ENCODE data around the gene HEXD. TPM values are rescaled to one million over a fixed set of nuclear protein-coding genes. Genes with fewer than 3 reads are reported as not detected.
"Not testable (repeated sequence)": the region's sequence is repeated elsewhere in the genome, so short reads cannot be mapped to it uniquely, and the experiment has no call there.

The HEXD gene
- total RNA-seq, 1 donor from 2014 or later: 9.7 TPM

- DNase-seq (ENCODE audit: low read depth): no peak
- Histone ChIP-seq H3K4me3 (ENCODE audit: low read depth, low read length) (peak overlapping the region; percentile 73), H3K27me3 (ENCODE audit: control insufficient read depth, insufficient read depth, low read length) (no peaks in the 10 kb centered on the region), H3K36me3 (ENCODE audit: control insufficient read depth, insufficient read depth, low read length) (no peaks in the 10 kb centered on the region)
- FAIRE-seq: no peak
- no peak for TF ChIP-seq CTCF (IDR thresholded peaks at IDR 0.05; ENCODE audit: insufficient read depth, low read length, severe bottlenecking)
These were observed 39.2 kb downstream of the HEXD start for GRCh38 chr17:82457073-82457928.

DNA sequence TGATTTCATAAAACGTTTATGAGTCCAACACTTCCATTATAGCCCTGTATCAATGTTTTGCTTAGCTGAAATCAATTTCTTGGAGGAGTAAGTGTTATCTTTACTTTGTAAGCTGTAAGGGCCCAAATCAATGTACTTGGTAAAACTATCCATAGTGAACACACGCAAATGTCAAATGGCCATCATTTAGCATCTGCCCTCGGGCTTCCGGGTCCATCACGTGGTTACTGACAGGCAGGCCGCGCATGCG lies 39.7 kb downstream of the HEXD start:
- Histone ChIP-seq H3K36me3 (ENCODE audit: control insufficient read depth, insufficient read depth, low read length) (peaks cover 2% of the 10 kb centered on the region), H3K4me3 (ENCODE audit: low read depth, low read length) (peak overlapping the region; percentile 73), H3K27me3 (ENCODE audit: control insufficient read depth, insufficient read depth, low read length) (no peaks in the 10 kb centered on the region)
- TF ChIP-seq CTCF (IDR thresholded peaks at IDR 0.05; ENCODE audit: insufficient read depth, low read length, severe bottlenecking): no peak
- no peak for FAIRE-seq
- DNase-seq (ENCODE audit: low read depth): no peak

- Histone ChIP-seq H3K36me3 (ENCODE audit: control insufficient read depth, insufficient read depth, low read length) (peaks cover 6% of the 10 kb centered on the region), H3K4me3 (ENCODE audit: low read depth, low read length) (peak within 1 kb of the TSS; percentile 73), H3K27me3 (ENCODE audit: control insufficient read depth, insufficient read depth, low read length) (no peaks in the 10 kb centered on the region)
- no peak for TF ChIP-seq CTCF (IDR thresholded peaks at IDR 0.05; ENCODE audit: insufficient read depth, low read length, severe bottlenecking)
- FAIRE-seq: no peak
- peak; percentile 92 for DNase-seq (ENCODE audit: low read depth)
These were observed 40.2 kb downstream of the HEXD start, which contains the start of gene NARF for GRCh38 chr17:82458179-82458884. TSS of gene NARF (plus strand) at chr17:82458741. CDS start at chr17:82458804, 63 bp downstream.

DNA sequence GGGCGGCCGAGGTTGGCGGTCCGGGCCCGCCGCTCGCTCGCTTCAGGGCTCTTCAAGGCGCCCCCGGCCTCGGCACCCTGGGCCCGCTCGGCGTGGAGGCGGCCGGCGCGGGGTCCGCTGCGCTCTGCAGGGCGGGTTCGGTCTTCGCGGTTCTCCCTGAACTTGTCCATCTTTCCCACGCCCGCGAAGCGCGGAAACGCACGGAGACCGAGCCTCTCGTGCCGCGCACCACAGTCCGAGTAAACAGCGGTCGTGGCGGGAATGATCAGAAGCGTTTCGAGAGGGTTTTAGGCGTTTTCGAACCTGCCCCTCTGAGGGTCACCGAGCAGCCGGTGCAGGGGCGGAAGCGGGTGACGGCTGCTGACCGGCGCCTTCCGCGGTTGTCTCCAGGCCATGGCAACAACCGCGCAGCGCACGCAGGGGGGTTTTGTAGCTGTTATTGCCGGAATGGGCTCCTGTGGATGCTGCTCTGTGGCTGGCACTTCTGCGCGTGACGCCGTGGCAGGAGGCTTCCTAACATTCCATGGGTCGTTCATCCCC lies 40.8 kb downstream of the HEXD start:
- peaks cover 8% of the 10 kb centered on the region for H3K36me3 ChIP-seq (ENCODE audit: control insufficient read depth, insufficient read depth, low read length)
- no peaks in the 10 kb centered on the region for H3K27me3 ChIP-seq (ENCODE audit: control insufficient read depth, insufficient read depth, low read length)
- H3K4me3 ChIP-seq (ENCODE audit: low read depth, low read length): peak overlapping the region; percentile 73
- no peak for TF ChIP-seq CTCF (IDR thresholded peaks at IDR 0.05; ENCODE audit: insufficient read depth, low read length, severe bottlenecking)
- FAIRE-seq: no peak
- no peak for DNase-seq (ENCODE audit: low read depth)

GRCh38 chr17:82459936-82460335 lies 41.8 kb downstream of the HEXD start:
- not testable (repeated sequence) for FAIRE-seq; H3K4me3 ChIP-seq (ENCODE audit: low read depth, low read length); DNase-seq (ENCODE audit: low read depth); H3K27me3 ChIP-seq (ENCODE audit: control insufficient read depth, insufficient read depth, low read length)
- peaks cover 15% of the 10 kb centered on the region for H3K36me3 ChIP-seq (ENCODE audit: control insufficient read depth, insufficient read depth, low read length)

DNA sequence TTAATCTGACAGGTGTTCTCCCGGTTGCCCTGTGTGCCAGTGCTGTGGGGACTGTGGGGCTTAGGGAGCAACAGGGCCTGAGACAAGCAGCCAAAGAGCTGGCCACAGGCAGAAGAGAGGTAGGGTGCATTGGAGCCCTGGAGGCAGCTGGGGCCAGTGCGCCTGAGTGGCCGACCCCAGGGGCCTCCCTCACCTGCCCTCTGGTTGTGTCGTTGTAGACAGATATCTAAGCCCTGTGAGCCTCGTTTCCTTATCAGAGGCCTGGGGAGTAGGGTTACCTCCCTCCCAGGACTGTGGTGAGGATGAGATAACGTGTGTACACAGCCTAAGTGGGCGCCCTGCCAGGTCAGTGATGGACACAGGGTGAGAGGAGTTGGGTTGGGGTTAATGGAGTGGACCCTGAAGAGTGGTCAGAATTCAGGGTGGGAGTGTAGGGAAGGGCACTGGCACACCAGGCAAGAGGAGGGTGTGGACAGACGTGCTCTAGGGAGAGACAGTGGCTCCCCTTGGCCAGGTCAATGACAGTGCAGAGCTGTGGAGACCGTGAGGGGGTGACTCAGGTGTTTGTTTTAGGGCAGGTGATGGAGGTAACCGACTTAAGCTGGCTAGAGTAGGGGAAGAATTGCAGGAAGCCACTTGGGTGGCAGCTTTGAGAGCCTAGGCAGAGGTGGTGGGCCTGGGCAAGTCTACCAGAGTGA lies 43.8 kb downstream of the HEXD start:
- FAIRE-seq (no peak), DNase-seq (ENCODE audit: low read depth) (peak; percentile 70)
- peaks cover 23% of the 10 kb centered on the region for H3K36me3 ChIP-seq (ENCODE audit: control insufficient read depth, insufficient read depth, low read length)
- H3K27me3 ChIP-seq (ENCODE audit: control insufficient read depth, insufficient read depth, low read length): no peaks in the 10 kb centered on the region
- no peak for TF ChIP-seq CTCF (IDR thresholded peaks at IDR 0.05; ENCODE audit: insufficient read depth, low read length, severe bottlenecking)
- H3K4me3 ChIP-seq (ENCODE audit: low read depth, low read length): no peak overlapping the region
